ENCODE measurements around the gene NAA11. TPM values are rescaled to one million over a fixed set of nuclear protein-coding genes. Genes with fewer than 3 reads are reported as not detected.

The NAA11 gene
- total RNA-seq, 1 experiment from 2014 or later = not detected

DNA sequence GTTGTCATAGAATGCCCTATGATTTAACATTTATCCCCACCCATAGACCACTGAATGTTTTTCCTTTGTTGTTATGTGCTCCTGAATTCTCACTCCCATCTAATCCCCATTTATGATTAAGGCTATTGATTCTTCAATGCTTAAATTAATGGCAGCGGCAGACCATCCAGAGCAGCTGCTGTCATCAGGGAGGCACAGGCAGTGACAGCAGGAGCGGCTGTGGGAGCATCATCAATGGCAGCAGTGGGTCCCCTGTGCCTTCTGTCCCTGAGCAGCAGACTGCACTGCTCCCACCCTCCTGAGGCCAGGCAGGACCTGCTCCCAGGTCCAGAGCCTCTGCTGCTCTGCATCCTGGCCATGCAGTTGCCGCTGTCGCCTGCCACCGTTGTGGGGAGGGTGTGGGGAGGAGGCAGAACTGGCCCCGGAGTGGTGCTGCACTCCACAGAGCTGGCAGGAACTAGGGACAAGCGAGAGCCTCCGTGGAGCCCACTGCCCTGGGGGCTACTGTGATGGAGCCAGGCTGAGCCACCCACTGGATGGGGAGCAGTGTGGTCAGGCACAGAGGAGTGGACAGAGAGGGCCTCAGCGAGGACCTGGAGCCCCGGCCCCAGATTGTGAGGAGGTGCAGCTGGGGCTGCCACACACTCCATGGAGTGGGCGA lies 29.0 kb downstream of the NAA11 start:
- no peak overlapping the region for H2BK15ac ChIP-seq (ENCODE audit: low read depth, low read length)
- no peak overlapping the region for H2BK12ac ChIP-seq (ENCODE audit: insufficient read length, low read depth, low read length)
- H2BK20ac ChIP-seq (ENCODE audit: low read depth, low read length, poor library complexity, severe bottlenecking) = no peak overlapping the region
- no peak overlapping the region for H3K18ac ChIP-seq (ENCODE audit: insufficient read length, low read depth, low read length)
- no peak overlapping the region for H3K4me2 ChIP-seq (ENCODE audit: insufficient read depth, insufficient read length, low read length)
- no peak overlapping the region; the same call in 1 of the 2 replicates for H3K14ac ChIP-seq (ENCODE audit: insufficient read depth, low read length)
- H3K4ac ChIP-seq (ENCODE audit: low read depth, low read length) = no peak overlapping the region
- Mint-ChIP-seq H3K27ac (no peak overlapping the region), H3K4me3 (no peak overlapping the region), H3K27me3 (ENCODE audit: low read depth) (no peaks in the 10 kb centered on the region; the same call in 1 of the 2 replicates), H3K9me3 (no peaks in the 10 kb centered on the region), H3K4me1 (no peaks in the 10 kb centered on the region), H3K36me3 (ENCODE audit: insufficient read depth in 1 of 3, low read depth in 3 of 3) (no peaks in the 10 kb centered on the region)
- H4K20me1 ChIP-seq (ENCODE audit: control insufficient read depth, insufficient read depth, insufficient read length) = no peaks in the 10 kb centered on the region
- no peak overlapping the region for H3K56ac ChIP-seq (ENCODE audit: insufficient read length, low read depth, low read length)
- H3K4me1 ChIP-seq (ENCODE audit: insufficient read depth, low read length) = no peaks in the 10 kb centered on the region
- no CpG with 5 or more reads among the region's 11 CpGs for WGBS (ENCODE audit: extremely low coverage, insufficient read length, low lambda C conversion rate)
- H4K91ac ChIP-seq (ENCODE audit: insufficient read length, low read depth, low read length) = no peak overlapping the region
- no peak overlapping the region for H2BK5ac ChIP-seq (ENCODE audit: insufficient read length, low read length)
- no peak overlapping the region for H3K23ac ChIP-seq (ENCODE audit: insufficient read length, low read depth, low read length)
- H3K23me2 ChIP-seq (ENCODE audit: insufficient read length, low read depth, low read length, poor library complexity, severe bottlenecking) = no peaks in the 10 kb centered on the region
- H3K79me1 ChIP-seq (ENCODE audit: insufficient read depth, low read depth, low read length, poor library complexity, severe bottlenecking) = no peaks in the 10 kb centered on the region
- H2AK5ac ChIP-seq (ENCODE audit: insufficient read length, low read length) = no peak overlapping the region
- no peak overlapping the region for H3T11ph ChIP-seq (ENCODE audit: low read length)
- H2BK120ac ChIP-seq (ENCODE audit: low read depth, low read length, poor library complexity, severe bottlenecking) = no peak overlapping the region
- no peak overlapping the region for H3K27ac ChIP-seq (ENCODE audit: insufficient read length, low read depth, low read length)
- H2AFZ ChIP-seq (ENCODE audit: low read length) = no peak overlapping the region
- no peaks in the 10 kb centered on the region for H3K27me3 ChIP-seq (ENCODE audit: insufficient read depth, low read length)
- no peaks in the 10 kb centered on the region for H3K79me2 ChIP-seq (ENCODE audit: insufficient read depth, low read length)
- no peak for DNase-seq
- TF ChIP-seq CTCF (conservative IDR thresholded peaks at IDR 0.05) = no peak
- H3K9ac ChIP-seq (ENCODE audit: extremely low read depth, insufficient read length, low read length) = no peak overlapping the region
- no peak overlapping the region for H4K8ac ChIP-seq (replicated peaks; ENCODE audit: insufficient read length, low read depth, low read length)
- H3K9me3 ChIP-seq (ENCODE audit: control insufficient read depth, low read depth, low read length) = no peaks in the 10 kb centered on the region
- H4K5ac ChIP-seq (ENCODE audit: insufficient read length, low read depth, low read length) = no peak overlapping the region

Measured in H9 (cell line).